Peyer's patch (tissue), 4 donors: Measurements from ENCODE around the gene PTTG2. TPM values are rescaled to one million over a fixed set of nuclear protein-coding genes. Genes with fewer than 3 reads are reported as not detected.

ENCODE experiments used
- DNase-seq, 3 donors: peaks; one replicate each; pipeline ENCODE4 v3.0.0-alpha.2; 2017 to 2019
- H3K27ac ChIP-seq, 4 donors: fragments of 200-600 bp; sonication (generic); one replicate each; pipeline ENCODE4 v1.5.1; 2016 to 2019
- H3K27me3 ChIP-seq, 2 donors: fragments of 200-600 bp; sonication (generic); one replicate each; pipeline ENCODE4 v1.5.1; 2019
- H3K36me3 ChIP-seq, 3 donors: fragments of 200-600 bp; sonication (generic); one replicate each; pipeline ENCODE4 v1.5.1; 2016 to 2019
- H3K4me1 ChIP-seq, 4 donors: fragments of 200-600 bp; sonication (generic); one replicate each; pipeline ENCODE4 v1.5.1; 2016 to 2019
- H3K4me3 ChIP-seq, 4 donors: fragments of 200-600 bp; sonication (generic); 1 replicate in 3 of 4; 2 replicates in 1 of 4; pipeline ENCODE4 v1.5.1; 2016 to 2019; ENCODE audit warnings: mild to moderate bottlenecking in 1 of 4
- H3K9me3 ChIP-seq, 4 donors: fragments of 200-600 bp; sonication (generic); one replicate each; pipeline ENCODE4 v1.5.1; 2016 to 2019; ENCODE audit warnings: mild to moderate bottlenecking in 1 of 4
- CTCF ChIP-seq, 6 experiments: fragments of 450-650 bp in 4 of 6; fragments of 200-600 bp in 2 of 6; sonication (generic) in 1 of 6; IDR thresholded peaks; one replicate each; pipeline ENCODE4 v1.5.1; 2017 to 2019; ENCODE audit warnings: antibody characterized with exemption in 6 of 6, mild to moderate bottlenecking in 3 of 6, moderate library complexity in 1 of 6
- POLR2A ChIP-seq, 2 donors: fragments of 450-650 bp; IDR thresholded peaks; one replicate each; pipeline ENCODE4 v1.5.1; 2017; ENCODE audit warnings: antibody characterized with exemption in 2 of 2, mild to moderate bottlenecking in 2 of 2, moderate library complexity in 2 of 2
- total RNA-seq, 4 donors: library from RNA; depleted of rRNA; stranded (reverse); fragments of >200 nt; gene quantifications; one replicate each; pipeline ENCODE4 v1.1.0, GENCODE V29; 2016

The PTTG2 gene
- total RNA-seq, 4 donors from 2014 or later = 2.5 to 8.3 TPM; not detected in 2

GRCh38 chr4:37924946-37925345, 35.3 kb upstream of the PTTG2 start:
- no peaks in the 10 kb centered on the region for H3K36me3 ChIP-seq
- no peaks in the 10 kb centered on the region for H3K4me1 ChIP-seq
- H3K27me3 ChIP-seq = no peaks in the 10 kb centered on the region
- TF ChIP-seq CTCF (IDR thresholded peaks at IDR 0.05) = no peak
- TF ChIP-seq POLR2A (IDR thresholded peaks at IDR 0.05) = no peak
- no peak overlapping the region for H3K27ac ChIP-seq
- DNase-seq = no peak
- H3K4me3 ChIP-seq = no peak overlapping the region
- H3K9me3 ChIP-seq = no peaks in the 10 kb centered on the region

GRCh38 chr4:37927434-37927833, 32.8 kb upstream of the PTTG2 start:
- H3K4me1 ChIP-seq = no peaks in the 10 kb centered on the region
- H3K36me3 ChIP-seq = no peaks in the 10 kb centered on the region
- H3K4me3 ChIP-seq = no peak overlapping the region
- no peak overlapping the region for H3K27ac ChIP-seq
- no peak for DNase-seq
- no peaks in the 10 kb centered on the region for H3K27me3 ChIP-seq
- no peak for TF ChIP-seq CTCF (IDR thresholded peaks at IDR 0.05)
- H3K9me3 ChIP-seq = no peaks in the 10 kb centered on the region

- Histone ChIP-seq H3K9me3 (no peaks in the 10 kb centered on the region), H3K4me1 (no peaks in the 10 kb centered on the region), H3K27me3 (no peaks in the 10 kb centered on the region), H3K4me3 (no peak overlapping the region), H3K36me3 (no peaks in the 10 kb centered on the region), H3K27ac (no peak overlapping the region)
- TF ChIP-seq POLR2A (IDR thresholded peaks at IDR 0.05) = no peak
- no peak for TF ChIP-seq CTCF (IDR thresholded peaks at IDR 0.05)
- DNase-seq = no peak
These were observed 31.5 kb upstream of the PTTG2 start for GRCh38 chr4:37928426-37929416.

GRCh38 chr4:37934096-37934495, 26.1 kb upstream of the PTTG2 start:
- no peaks in the 10 kb centered on the region for H3K36me3 ChIP-seq
- H3K27me3 ChIP-seq = no peaks in the 10 kb centered on the region
- no peak for TF ChIP-seq POLR2A (IDR thresholded peaks at IDR 0.05)
- no peak overlapping the region for H3K27ac ChIP-seq
- no peak for DNase-seq
- no peaks in the 10 kb centered on the region for H3K9me3 ChIP-seq
- no peaks in the 10 kb centered on the region for H3K4me1 ChIP-seq
- no peak overlapping the region for H3K4me3 ChIP-seq

DNA sequence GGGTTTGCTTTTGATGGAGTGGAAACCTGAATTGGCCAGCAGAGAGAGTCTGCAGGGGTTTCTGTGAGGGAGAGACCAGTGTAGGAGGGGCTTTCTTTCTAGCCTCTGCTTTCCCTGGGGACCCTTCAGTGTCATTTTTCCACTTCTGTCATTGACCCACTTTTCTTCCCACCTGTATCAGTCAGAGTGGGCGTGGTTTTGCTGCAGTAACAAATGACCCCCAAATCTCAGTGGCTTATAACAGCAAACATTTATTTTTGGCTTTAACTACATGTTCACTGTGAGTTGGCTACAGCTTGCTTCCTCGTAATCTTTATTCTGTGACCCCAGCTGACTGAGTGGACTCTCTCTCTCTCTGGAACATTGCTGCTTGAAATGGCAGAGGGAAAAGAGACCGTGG, 25.6 kb upstream of the PTTG2 start:
- no peaks in the 10 kb centered on the region for H3K36me3 ChIP-seq
- no peaks in the 10 kb centered on the region for H3K4me1 ChIP-seq
- H3K27ac ChIP-seq = no peak overlapping the region
- H3K4me3 ChIP-seq = no peak overlapping the region
- H3K27me3 ChIP-seq = no peaks in the 10 kb centered on the region
- no peak for DNase-seq
- TF ChIP-seq CTCF (IDR thresholded peaks at IDR 0.05) (no peak), POLR2A (IDR thresholded peaks at IDR 0.05) (no peak)
- H3K9me3 ChIP-seq = no peaks in the 10 kb centered on the region

- H3K27me3 ChIP-seq = no peaks in the 10 kb centered on the region
- no peaks in the 10 kb centered on the region for H3K36me3 ChIP-seq
- H3K9me3 ChIP-seq = no peaks in the 10 kb centered on the region
- H3K4me3 ChIP-seq = no peak overlapping the region
- no peak for TF ChIP-seq POLR2A (IDR thresholded peaks at IDR 0.05)
- TF ChIP-seq CTCF (IDR thresholded peaks at IDR 0.05) = no peak
- no peak for DNase-seq
- no peak overlapping the region for H3K27ac ChIP-seq
- H3K4me1 ChIP-seq = no peaks in the 10 kb centered on the region
These were observed 25.2 kb upstream of the PTTG2 start for GRCh38 chr4:37935026-37935425.
